ENCODE measurements around the gene TMEM95. TPM values are rescaled to one million over a fixed set of nuclear protein-coding genes. Genes with fewer than 3 reads are reported as not detected.

Gene TMEM95
- total and polyA plus RNA-seq, 2 donors (not counting 1 experiment from before 2014, with no cell fraction given) = 0.25 TPM; not detected in 1

- peak overlapping the region; percentile 49 for H3K4me3 Mint-ChIP-seq
- Histone ChIP-seq H3K4me3 (ENCODE audit: control extremely low read depth in 1 of 5, extremely low read depth in 1 of 5, insufficient read depth in 1 of 5, low read depth in 2 of 5, low read length in 4 of 5) (no peak overlapping the region), H3K27ac (ENCODE audit: low read length in 2 of 2) (no peak overlapping the region), H3K79me2 (ENCODE audit: control insufficient read depth, insufficient read depth, low read length) (peaks cover 30% of the 10 kb centered on the region), H3K9me3 (ENCODE audit: control extremely low read depth in 1 of 3, control insufficient read depth in 2 of 3, insufficient read depth in 1 of 3, low read length in 2 of 3) (no peaks in the 10 kb centered on the region), H3K36me3 (replicated peaks in 1 of 2; ENCODE audit: control extremely low read depth in 1 of 2, control insufficient read depth in 1 of 2, extremely low read depth in 1 of 2, insufficient read depth in 2 of 2, low read length in 1 of 2) (peaks cover 0 to 39% of the 10 kb centered on the region in 2 experiments), H2AFZ (ENCODE audit: insufficient read depth, low read depth, low read length, poor library complexity, severe bottlenecking) (no peak overlapping the region), H3K4me1 (ENCODE audit: control insufficient read depth in 2 of 2, insufficient read depth in 2 of 2, low read length in 2 of 2) (peaks cover 18 to 34% of the 10 kb centered on the region in 2 donors), H3K9ac (ENCODE audit: low read length) (no peak overlapping the region), H4K20me1 (ENCODE audit: control insufficient read depth, insufficient read depth, low read length, poor library complexity, severe bottlenecking) (peaks cover 5% of the 10 kb centered on the region), H3K27me3 (replicated peaks in 1 of 4; ENCODE audit: control extremely low read depth in 1 of 4, control insufficient read depth in 3 of 4, insufficient read depth in 4 of 4, low read length in 3 of 4) (no peaks in the 10 kb centered on the region), H3K4me2 (replicated peaks; ENCODE audit: low read depth, low read length, poor library complexity, severe bottlenecking) (no peak overlapping the region)
- intact Hi-C loops (cut with micrococcal nuclease) = no loop called here
- H3K4me1 Mint-ChIP-seq = peaks cover 31% of the 10 kb centered on the region
- no peak for DNase-seq
- ATAC-seq (ENCODE audit: low read depth) = no peak
- H3K27me3 Mint-ChIP-seq = no peaks in the 10 kb centered on the region
- WGBS (ENCODE audit: insufficient coverage) = no CpG with 5 or more reads among the region's 7 CpGs
- POLR2A ChIA-PET = interaction anchor here (1.0 to 1.8 kb wide), 3 partner anchors 9 to 12 kb away, joined by 3 to 4 read pairs (median 3); partner anchors contain the start of genes ACAP1 and GPS2
- no peak overlapping the region for H3K27ac Mint-ChIP-seq
- TF ChIP-seq EZH2 (IDR thresholded peaks at IDR 0.05; ENCODE audit: borderline replicate concordance, insufficient read depth, low read depth, low read length, poor library complexity, severe bottlenecking) = no peak
- TF ChIP-seq CTCF (IDR thresholded peaks at IDR 0.05) = no peak
- H3K9me3 Mint-ChIP-seq (ENCODE audit: insufficient read depth) = no peaks in the 10 kb centered on the region
- CTCF ChIA-PET = interaction anchor here (0.7 to 5.1 kb wide), 6 partner anchors 10 to 281 kb away, joined by 4 to 47 read pairs (median 6); partner anchors contain the start of gene ACAP1
These were observed 27.9 kb upstream of the TMEM95 start for GRCh38 chr17:7327056-7327455.

- no peaks in the 10 kb centered on the region for H3K9me3 Mint-ChIP-seq (ENCODE audit: insufficient read depth)
- POLR2A ChIA-PET = interaction anchor here (1.0 to 1.2 kb wide), 2 partner anchors 9 to 12 kb away, joined by 3 read pairs; partner anchors contain the start of genes ACAP1 and GPS2
- Histone ChIP-seq H3K4me1 (ENCODE audit: control insufficient read depth in 2 of 2, insufficient read depth in 2 of 2, low read length in 2 of 2) (peaks cover 22 to 39% of the 10 kb centered on the region in 2 donors), H2AFZ (ENCODE audit: insufficient read depth, low read depth, low read length, poor library complexity, severe bottlenecking) (no peak overlapping the region), H3K4me2 (replicated peaks; ENCODE audit: low read depth, low read length, poor library complexity, severe bottlenecking) (no peak overlapping the region), H3K27me3 (replicated peaks in 1 of 4; ENCODE audit: control extremely low read depth in 1 of 4, control insufficient read depth in 3 of 4, insufficient read depth in 4 of 4, low read length in 3 of 4) (no peaks in the 10 kb centered on the region), H4K20me1 (ENCODE audit: control insufficient read depth, insufficient read depth, low read length, poor library complexity, severe bottlenecking) (peaks cover 5% of the 10 kb centered on the region), H3K9me3 (ENCODE audit: control extremely low read depth in 1 of 3, control insufficient read depth in 2 of 3, insufficient read depth in 1 of 3, low read length in 2 of 3) (no peaks in the 10 kb centered on the region), H3K4me3 (ENCODE audit: control extremely low read depth in 1 of 5, extremely low read depth in 1 of 5, insufficient read depth in 1 of 5, low read depth in 2 of 5, low read length in 4 of 5) (no peak overlapping the region), H3K27ac (ENCODE audit: low read length in 2 of 2) (no peak overlapping the region), H3K79me2 (ENCODE audit: control insufficient read depth, insufficient read depth, low read length) (peaks cover 29% of the 10 kb centered on the region), H3K9ac (ENCODE audit: low read length) (no peak overlapping the region), H3K36me3 (replicated peaks in 1 of 2; ENCODE audit: control extremely low read depth in 1 of 2, control insufficient read depth in 1 of 2, extremely low read depth in 1 of 2, insufficient read depth in 2 of 2, low read length in 1 of 2) (peaks cover 0 to 34% of the 10 kb centered on the region in 2 experiments)
- peak overlapping the region; percentile 49 for H3K4me3 Mint-ChIP-seq
- 95% methylated on average over 12 of the region's 17 CpGs for WGBS (ENCODE audit: insufficient coverage)
- TF ChIP-seq EZH2 (IDR thresholded peaks at IDR 0.05; ENCODE audit: borderline replicate concordance, insufficient read depth, low read depth, low read length, poor library complexity, severe bottlenecking) (no peak), CTCF (IDR thresholded peaks at IDR 0.05) (no peak)
- intact Hi-C loops (cut with micrococcal nuclease) = no loop called here
- H3K4me1 Mint-ChIP-seq = peaks cover 35% of the 10 kb centered on the region
- H3K27ac Mint-ChIP-seq = peak overlapping the region; percentile 15
- CTCF ChIA-PET = interaction anchor here (1.7 to 5.1 kb wide), 3 partner anchors 9 to 31 kb away, joined by 5 to 47 read pairs (median 15); partner anchors contain the start of gene ACAP1
- ATAC-seq (ENCODE audit: low read depth) (no peak), DNase-seq (no peak)
- no peaks in the 10 kb centered on the region for H3K27me3 Mint-ChIP-seq
These were observed 27.5 kb upstream of the TMEM95 start for GRCh38 chr17:7327501-7327900.

Data from B cell (primary cell).